H9 (cell line): ENCODE results near the gene FAT1. TPM values are rescaled to one million over a fixed set of nuclear protein-coding genes. Genes with fewer than 3 reads are reported as not detected.

Experiments
- DNase-seq: peaks from one replicate; pipeline ENCODE4 v3.0.0-alpha.2; 2017
- H2AFZ ChIP-seq: one replicate; pipeline ENCODE4 v1.6.1; 2013; ENCODE audit warnings: mild to moderate bottlenecking, low read length, control low read depth, moderate library complexity
- H2AK5ac ChIP-seq: 2 replicates; pipeline ENCODE4 v1.6.1; 2013; ENCODE audit warnings: low read length, control low read depth, mixed read lengths; ENCODE audit not compliant: insufficient read length
- H2BK120ac ChIP-seq: one replicate; pipeline ENCODE4 v1.6.1; 2013; ENCODE audit warnings: low read depth, mild to moderate bottlenecking, low read length, control low read depth, inconsistent platforms; ENCODE audit not compliant: poor library complexity, severe bottlenecking
- H2BK12ac ChIP-seq: 2 replicates; pipeline ENCODE4 v1.6.1; 2013; ENCODE audit warnings: low read length, control low read depth, mixed read lengths, low read depth; ENCODE audit not compliant: insufficient read length
- H2BK15ac ChIP-seq: 2 replicates; pipeline ENCODE4 v1.6.1; 2013; ENCODE audit warnings: low read depth, low read length, control low read depth
- H2BK20ac ChIP-seq: one replicate; pipeline ENCODE4 v1.6.1; 2013; ENCODE audit warnings: low read depth, mild to moderate bottlenecking, low read length, control low read depth, inconsistent platforms; ENCODE audit not compliant: poor library complexity, severe bottlenecking
- H2BK5ac ChIP-seq: 2 replicates; pipeline ENCODE4 v1.6.1; 2013; ENCODE audit warnings: low read length, control low read depth, mixed read lengths; ENCODE audit not compliant: insufficient read length
- H3K14ac ChIP-seq: 2 replicates; pipeline ENCODE4 v1.6.1; 2013; ENCODE audit warnings: low read length, control low read depth; ENCODE audit not compliant: insufficient read depth
- H3K18ac ChIP-seq: 2 replicates; pipeline ENCODE4 v1.6.1; 2013; ENCODE audit warnings: low read depth, mild to moderate bottlenecking, mixed read lengths, low read length, control low read depth; ENCODE audit not compliant: insufficient read length
- H3K23ac ChIP-seq: 2 replicates; pipeline ENCODE4 v1.6.1; 2013; ENCODE audit warnings: low read length, control low read depth, mixed read lengths, low read depth; ENCODE audit not compliant: insufficient read length
- H3K23me2 ChIP-seq: 2 replicates; pipeline ENCODE4 v1.6.1; 2013; ENCODE audit warnings: low read depth, mild to moderate bottlenecking, mixed read lengths, low read length, control low read depth; ENCODE audit not compliant: insufficient read length, poor library complexity, severe bottlenecking
- H3K27ac ChIP-seq: 2 replicates; pipeline ENCODE4 v1.5.1; 2013; ENCODE audit warnings: low read length, control low read depth, mixed read lengths, low read depth; ENCODE audit not compliant: insufficient read length
- H3K27me3 ChIP-seq: 2 replicates; pipeline ENCODE4 v1.6.1; 2013; ENCODE audit warnings: low read length, control low read depth, inconsistent platforms; ENCODE audit not compliant: insufficient read depth
- H3K4ac ChIP-seq: 2 replicates; pipeline ENCODE4 v1.6.1; 2013; ENCODE audit warnings: low read depth, mild to moderate bottlenecking, control low read depth, inconsistent platforms, low read length, moderate library complexity
- H3K4me1 ChIP-seq: 2 replicates; pipeline ENCODE4 v1.6.1; 2013; ENCODE audit warnings: low read length, control low read depth, inconsistent platforms; ENCODE audit not compliant: insufficient read depth
- H3K4me2 ChIP-seq: 2 replicates; pipeline ENCODE4 v1.6.1; 2013; ENCODE audit warnings: low read length, control low read depth, mixed read lengths; ENCODE audit not compliant: insufficient read length, insufficient read depth
- H3K56ac ChIP-seq: 2 replicates; pipeline ENCODE4 v1.6.1; 2013; ENCODE audit warnings: low read depth, mild to moderate bottlenecking, mixed read lengths, low read length, control low read depth; ENCODE audit not compliant: insufficient read length
- H3K79me1 ChIP-seq: 2 replicates; pipeline ENCODE4 v1.6.1; 2013; ENCODE audit warnings: low read depth, mild to moderate bottlenecking, moderate library complexity, low read length, control low read depth, inconsistent platforms; ENCODE audit not compliant: insufficient read depth, poor library complexity, severe bottlenecking
- H3K79me2 ChIP-seq: 2 replicates; pipeline ENCODE4 v1.6.1; 2013; ENCODE audit warnings: low read length, control low read depth, inconsistent platforms; ENCODE audit not compliant: insufficient read depth
- H3K9ac ChIP-seq: 2 replicates; pipeline ENCODE4 v1.6.1; 2013; ENCODE audit warnings: low read length, control low read depth, mixed read lengths; ENCODE audit not compliant: insufficient read length; ENCODE audit errors: extremely low read depth
- H3K9me3 ChIP-seq: one replicate; pipeline ENCODE4 v1.6.1; 2013; ENCODE audit warnings: low read depth, low read length, inconsistent platforms; ENCODE audit not compliant: control insufficient read depth
- H3T11ph ChIP-seq: one replicate; pipeline ENCODE4 v1.6.1; 2013; ENCODE audit warnings: mild to moderate bottlenecking, low read length, control low read depth, inconsistent platforms
- H4K20me1 ChIP-seq: one replicate; pipeline ENCODE4 v1.6.1; 2013; ENCODE audit not compliant: control insufficient read depth, insufficient read length, insufficient read depth
- H4K5ac ChIP-seq: 2 replicates; pipeline ENCODE4 v1.6.1; 2013; ENCODE audit warnings: low read depth, mild to moderate bottlenecking, mixed read lengths, low read length, control low read depth; ENCODE audit not compliant: insufficient read length
- H4K8ac ChIP-seq: replicated peaks from 2 replicates; pipeline ENCODE4 v1.6.1; 2013; ENCODE audit warnings: low read length, control low read depth, mixed read lengths, low read depth; ENCODE audit not compliant: insufficient read length
- H4K91ac ChIP-seq: 2 replicates; pipeline ENCODE4 v1.6.1; 2013; ENCODE audit warnings: low read depth, mild to moderate bottlenecking, moderate library complexity, mixed read lengths, low read length, control low read depth; ENCODE audit not compliant: insufficient read length
- H3K27ac Mint-ChIP-seq, 3 experiments: 2 replicates in 2 of 3; 3 replicates in 1 of 3; pipeline ENCODE4 v1.8.0; 2020 to 2021; ENCODE audit warnings: mixed read lengths in 3 of 3, mild to moderate bottlenecking in 1 of 3, moderate library complexity in 1 of 3
- H3K27me3 Mint-ChIP-seq: 2 replicates; pipeline ENCODE4 v1.8.0; 2021; ENCODE audit warnings: low read depth, mild to moderate bottlenecking, moderate library complexity, mixed read lengths
- H3K36me3 Mint-ChIP-seq, 3 experiments: 2 replicates in 2 of 3; 3 replicates in 1 of 3; pipeline ENCODE4 v1.8.0; 2020 to 2021; ENCODE audit warnings: low read depth in 3 of 3, mixed read lengths in 3 of 3; ENCODE audit not compliant: insufficient read depth in 1 of 3
- H3K4me1 Mint-ChIP-seq, 2 experiments: 2 replicates each; pipeline ENCODE4 v1.8.0; 2020; ENCODE audit warnings: mixed read lengths in 2 of 2
- H3K4me3 Mint-ChIP-seq, 2 experiments: 2 replicates in 1 of 2; 3 replicates in 1 of 2; pipeline ENCODE4 v1.8.0; 2020 to 2021; ENCODE audit warnings: mild to moderate bottlenecking in 2 of 2, mixed read lengths in 2 of 2, moderate library complexity in 1 of 2
- H3K9me3 Mint-ChIP-seq, 2 experiments: 2 replicates in 1 of 2; 3 replicates in 1 of 2; pipeline ENCODE4 v1.8.0; 2020; ENCODE audit warnings: mild to moderate bottlenecking in 2 of 2, mixed read lengths in 2 of 2, moderate library complexity in 1 of 2
- CTCF ChIP-seq: fragments of 200-600 bp; sonication (generic); conservative IDR thresholded peaks from 3 replicates; pipeline ENCODE4 v1.8.0; 2021; ENCODE audit warnings: antibody characterized with exemption, mild to moderate bottlenecking
- WGBS: extraction: QIAGEN DNeasy Blood & Tissue Kit; methylation state at CpG from one replicate; pipeline ENCODE4 v1.1.7; 2013; ENCODE audit warnings: missing lambda C conversion rate, low lambda C conversion rate, mixed read lengths; ENCODE audit not compliant: insufficient read length; ENCODE audit errors: extremely low coverage; 5-methylcytosine and 5-hydroxymethylcytosine counted together
- total RNA-seq: library from RNA; stranded (reverse); gene quantifications from 2 replicates; pipeline ENCODE4 v1.2.1, GENCODE V29; 2021

Gene FAT1
- total RNA-seq, 1 experiment from 2014 or later, result 173 TPM

- no peak overlapping the region for H3K14ac ChIP-seq
- H3K56ac ChIP-seq, result no peak overlapping the region
- no peak overlapping the region for H3K9ac ChIP-seq
- Mint-ChIP-seq H3K9me3 (no peaks in the 10 kb centered on the region), H3K4me3 (no peak overlapping the region), H3K27me3 (no peaks in the 10 kb centered on the region), H3K4me1 (no peaks in the 10 kb centered on the region), H3K27ac (peak overlapping the region; percentile 18 to 79 (median 26); a peak in 2 of 7 replicates), H3K36me3 (peaks cover 37 to 86% (median 84%) of the 10 kb centered on the region in 3 experiments)
- no peak overlapping the region for H2AK5ac ChIP-seq
- H4K8ac ChIP-seq, result no peak overlapping the region
- no CpG with 5 or more reads among the region's 23 CpGs for WGBS
- no peaks in the 10 kb centered on the region for H3K4me1 ChIP-seq
- H3K23ac ChIP-seq, result no peak overlapping the region
- H3K79me1 ChIP-seq, result no peaks in the 10 kb centered on the region
- no peak for DNase-seq
- no peaks in the 10 kb centered on the region for H3K23me2 ChIP-seq
- no peaks in the 10 kb centered on the region for H3K27me3 ChIP-seq
- no peak for TF ChIP-seq CTCF
- H3K9me3 ChIP-seq, result no peaks in the 10 kb centered on the region
- no peak overlapping the region for H3K27ac ChIP-seq
- no peaks in the 10 kb centered on the region for H3K79me2 ChIP-seq
- H3T11ph ChIP-seq, result no peak overlapping the region
- H2BK5ac ChIP-seq, result no peak overlapping the region
- H2BK20ac ChIP-seq, result no peak overlapping the region
- no peak overlapping the region for H2AFZ ChIP-seq
- no peak overlapping the region for H4K5ac ChIP-seq
- no peak overlapping the region for H2BK120ac ChIP-seq
- H2BK12ac ChIP-seq, result no peak overlapping the region
- no peaks in the 10 kb centered on the region for H4K20me1 ChIP-seq
- H3K4me2 ChIP-seq, result no peak overlapping the region
- H4K91ac ChIP-seq, result no peak overlapping the region
- H3K18ac ChIP-seq, result no peak overlapping the region
- H3K4ac ChIP-seq, result no peak overlapping the region
- no peak overlapping the region for H2BK15ac ChIP-seq
Measured at GRCh38 chr4:186596850-186597390, 126.7 kb downstream of the FAT1 start.
